Spleen (tissue), 11 donors: ENCODE results near the gene GNB1. TPM values are rescaled to one million over a fixed set of nuclear protein-coding genes. Genes with fewer than 3 reads are reported as not detected.
A peak's percentile ranks its signal among the peaks of the same experiment; 100 is the strongest.

Experiments
- DNase-seq: peaks from one replicate; pipeline ENCODE4 v3.0.0-alpha.2; 2020
- H3K27ac ChIP-seq, 8 donors: fragments of 200-600 bp; sonication (generic) in 7 of 8; 1 replicate in 4 of 8; 2 replicates in 4 of 8; pipeline versions ENCODE4 v1.5.0 to v1.8.0; 2016 to 2021; ENCODE audit warnings: inconsistent platforms in 4 of 8, mild to moderate bottlenecking in 4 of 8, moderate library complexity in 1 of 8
- H3K27me3 ChIP-seq, 7 donors: fragments of 200-600 bp; sonication (generic) in 6 of 7; replicated peaks in 1 of 7; 1 replicate in 4 of 7; 2 replicates in 3 of 7; pipeline versions ENCODE4 v1.5.0 to v1.8.0; 2016 to 2021; ENCODE audit warnings: inconsistent platforms in 3 of 7, mild to moderate bottlenecking in 1 of 7
- H3K36me3 ChIP-seq, 6 donors: fragments of 200-600 bp; sonication (generic) in 5 of 6; 1 replicate in 4 of 6; 2 replicates in 2 of 6; pipeline versions ENCODE4 v1.5.0 to v1.8.0; 2016 to 2021; ENCODE audit warnings: inconsistent platforms in 2 of 6
- H3K4me1 ChIP-seq, 6 donors: fragments of 200-600 bp; sonication (generic) in 5 of 6; 1 replicate in 3 of 6; 2 replicates in 3 of 6; pipeline versions ENCODE4 v1.5.0 to v1.8.0; 2016 to 2021; ENCODE audit warnings: inconsistent platforms in 3 of 6
- H3K4me3 ChIP-seq, 8 donors: fragments of 200-600 bp; sonication (generic) in 7 of 8; 1 replicate in 4 of 8; 2 replicates in 4 of 8; pipeline versions ENCODE4 v1.5.0 to v1.8.0; 2016 to 2021; ENCODE audit warnings: inconsistent platforms in 4 of 8, mild to moderate bottlenecking in 4 of 8, moderate library complexity in 2 of 8
- H3K9me3 ChIP-seq, 8 donors: fragments of 200-600 bp; sonication (generic) in 7 of 8; 1 replicate in 4 of 8; 2 replicates in 4 of 8; pipeline versions ENCODE4 v1.5.0 to v1.8.0; 2016 to 2021; ENCODE audit warnings: inconsistent platforms in 4 of 8
- CTCF ChIP-seq, 11 experiments: fragments of 200-600 bp in 7 of 11; fragments of 450-650 bp in 4 of 11; sonication (generic) in 4 of 11; IDR thresholded peaks in 8 of 11; conservative IDR thresholded peaks in 3 of 11; 1 replicate in 7 of 11; 2 replicates in 4 of 11; pipeline versions ENCODE4 v1.4.0 to v1.8.0; 2016 to 2021; ENCODE audit warnings: antibody characterized with exemption in 11 of 11, inconsistent platforms in 4 of 11, mild to moderate bottlenecking in 1 of 11
- POLR2A ChIP-seq, 3 donors: fragments of 450-650 bp; IDR thresholded peaks; one replicate each; pipeline ENCODE4 v1.5.1; 2017; ENCODE audit warnings: antibody characterized with exemption in 3 of 3, mild to moderate bottlenecking in 1 of 3
- POLR2AphosphoS5 ChIP-seq, 3 donors: sonication (generic); formaldehyde crosslinking; IDR thresholded peaks; one replicate each; pipeline ENCODE4 v1.5.1; 2017; ENCODE audit warnings: antibody characterized with exemption in 3 of 3
- WGBS, 5 donors: extraction: QIAGEN DNeasy Blood & Tissue Kit in 3 of 5; methylation state at CpG; one replicate each; pipeline versions ENCODE4 v1.1.5 to v1.1.7; 2013 to 2018; 5-methylcytosine and 5-hydroxymethylcytosine counted together
- intact Hi-C: fragments of 100-400 bp; cut with DNase I; formaldehyde crosslinking; loops from one replicate; pipeline ENCODE4 v1.15.0; 2023; ENCODE audit warnings: low total_unique reads
- polyA plus RNA-seq, 3 donors: library from polyadenylated mRNA; stranded (reverse); fragments of 200-250 nt; gene quantifications; one replicate each; pipeline ENCODE4 v1.2.1, GENCODE V29; 2013
- total RNA-seq, 7 donors: library from RNA; depleted of rRNA in 3 of 7; stranded (reverse); fragments of >200 nt in 3 of 7; fragmentation: NEBNext Ultra II Directional in 4 of 7; extraction: Animal tissue kit (Norgen Biotek cat#: 25700) in 4 of 7; gene quantifications; one replicate each; pipeline versions ENCODE4 v1.1.0 to v1.2.1, GENCODE V29; 2016 to 2021
- donor health status: healthy with polysubstance abuse.
- donor health status: DM: no; HTN: no; CAD: no; lungs with moderate emphysema.
- donor health status: DM: no; HTN: no; CAD: no.
- donor health status: Bipolar disorder and iron deficiency.
- donor health status: healthy.
- donor health status: DM: no; HTN: no; CAD: no.
- donor health status: DM: yes; HTN: yes; CAD: no.

GNB1 gene
- total and polyA plus RNA-seq, 10 donors = 76.0 to 304 (median 214) TPM

GRCh38 chr1:1815606-1816281, 75.1 kb downstream of the GNB1 start:
- peak; percentile 38 for DNase-seq

GRCh38 chr1:1809489-1809888, 81.4 kb downstream of the GNB1 start:
- Histone ChIP-seq H3K27me3 (no peaks in the 10 kb centered on the region), H3K4me3 (no peak overlapping the region), H3K9me3 (no peaks in the 10 kb centered on the region), H3K27ac (no peak overlapping the region), H3K4me1 (peaks cover 0 to 12% (median 0%) of the 10 kb centered on the region in 6 donors), H3K36me3 (peaks cover 0 to 100% (median 80%) of the 10 kb centered on the region in 6 donors)
- no peak for TF ChIP-seq CTCF (IDR thresholded peaks at IDR 0.05 in 8 of 11, conservative IDR thresholded peaks at IDR 0.05 in 3 of 11)
- TF ChIP-seq POLR2AphosphoS5 (IDR thresholded peaks at IDR 0.05) = no peak
- no peak for TF ChIP-seq POLR2A (IDR thresholded peaks at IDR 0.05)
- intact Hi-C loops = loop anchor here (10.0 kb wide), 1 partner anchor 75 kb away; no protein-coding TSS in a partner anchor
- DNase-seq = peak; percentile 11
- 92 to 95% (median 93%) methylated on average over 6 of the region's 6 CpGs for WGBS, 5 donors

More at GRCh38 chr1:1815606-1816281, 75.1 kb downstream of the GNB1 start:
- Histone ChIP-seq H3K36me3 (peaks cover 0 to 99% (median 68%) of the 10 kb centered on the region in 6 donors), H3K27me3 (no peaks in the 10 kb centered on the region), H3K9me3 (no peaks in the 10 kb centered on the region), H3K27ac (peak overlapping the region in 3 of 8 donors; percentile 7 to 17 (median 7)), H3K4me1 (peaks cover 0 to 20% (median 6%) of the 10 kb centered on the region in 6 donors), H3K4me3 (no peak overlapping the region)
- no peak for TF ChIP-seq CTCF (IDR thresholded peaks at IDR 0.05 in 8 of 11, conservative IDR thresholded peaks at IDR 0.05 in 3 of 11)
- TF ChIP-seq POLR2AphosphoS5 (IDR thresholded peaks at IDR 0.05) = peak in 2 of 3 donors; percentile 57 to 61
- intact Hi-C loops = no loop called here
- WGBS, 5 donors = 77 to 87% (median 80%) methylated on average over 14 of the region's 14 CpGs

GRCh38 chr1:1808206-1808605, 82.7 kb downstream of the GNB1 start:
- Histone ChIP-seq H3K27ac (no peak overlapping the region), H3K27me3 (no peaks in the 10 kb centered on the region), H3K36me3 (peaks cover 7 to 100% (median 80%) of the 10 kb centered on the region in 6 donors), H3K9me3 (no peaks in the 10 kb centered on the region), H3K4me1 (peaks cover 0 to 14% (median 0%) of the 10 kb centered on the region in 6 donors), H3K4me3 (no peak overlapping the region)
- TF ChIP-seq CTCF (IDR thresholded peaks at IDR 0.05 in 8 of 11, conservative IDR thresholded peaks at IDR 0.05 in 3 of 11) = no peak
- no peak for TF ChIP-seq POLR2AphosphoS5 (IDR thresholded peaks at IDR 0.05)
- TF ChIP-seq POLR2A (IDR thresholded peaks at IDR 0.05) = no peak
- intact Hi-C loops = loop anchor here (10.0 kb wide), 1 partner anchor 77 kb away; no protein-coding TSS in a partner anchor
- WGBS, 5 donors = 92 to 98% (median 93%) methylated on average over 10 of the region's 10 CpGs
- peak; percentile 46 for DNase-seq

- DNase-seq = peak; percentile 17
- 86 to 98% (median 88%) methylated on average over 2 of the region's 2 CpGs for WGBS, 5 donors
- Histone ChIP-seq H3K9me3 (no peaks in the 10 kb centered on the region), H3K36me3 (peaks cover 8 to 100% (median 77%) of the 10 kb centered on the region in 6 donors), H3K27ac (peak overlapping the region in 2 of 8 donors; percentile 0 to 18), H3K27me3 (no peaks in the 10 kb centered on the region), H3K4me3 (no peak overlapping the region), H3K4me1 (peaks cover 0 to 16% (median 0%) of the 10 kb centered on the region in 6 donors)
- TF ChIP-seq POLR2A (IDR thresholded peaks at IDR 0.05) (no peak), POLR2AphosphoS5 (IDR thresholded peaks at IDR 0.05) (no peak), CTCF (IDR thresholded peaks at IDR 0.05 in 8 of 11, conservative IDR thresholded peaks at IDR 0.05 in 3 of 11) (no peak)
- intact Hi-C loops = loop anchor here (10.0 kb wide), 1 partner anchor 78 kb away; no protein-coding TSS in a partner anchor
Observed at GRCh38 chr1:1806890-1807289, 84.0 kb downstream of the GNB1 start.
